Activated CD8-positive, alpha-beta T cell treated with anti-CD3 and anti-CD28 coated beads for 36 hours (primary cell): ENCODE results near the gene DENND4A. TPM values are rescaled to one million over a fixed set of nuclear protein-coding genes. Genes with fewer than 3 reads are reported as not detected.

Source experiments
- ATAC-seq: fragments of 200-7000 bp; cut with Tn5 transposase; one replicate; pipeline ENCODE4 v1.10.0; 2021; ENCODE audit warnings: mild to moderate bottlenecking, moderate library complexity
- CTCF ChIA-PET: fragments of 350-600 bp; sonication (Branson Sonifier 250); formaldehyde crosslinking; loops from one replicate; lab custom pipeline; 2021; ENCODE audit warnings: antibody characterized with exemption; lab: Charles Lee
- POLR2A ChIA-PET: fragments of 350-600 bp; sonication (Branson Sonifier 250); formaldehyde crosslinking; loops from one replicate; lab custom pipeline; 2021; ENCODE audit warnings: antibody characterized with exemption; lab: Charles Lee
- DNase-seq: peaks from one replicate; pipeline ENCODE4 v3.0.0-alpha.2; 2020
- H3K27ac Mint-ChIP-seq: one replicate; pipeline ENCODE4 v1.8.0; 2021; ENCODE audit warnings: mild to moderate bottlenecking, mixed read lengths
- H3K27me3 Mint-ChIP-seq: one replicate; pipeline ENCODE4 v1.8.0; 2021; ENCODE audit warnings: mixed read lengths
- H3K36me3 Mint-ChIP-seq: one replicate; pipeline ENCODE4 v1.8.0; 2021; ENCODE audit warnings: low read depth, mixed read lengths
- H3K4me1 Mint-ChIP-seq: one replicate; pipeline ENCODE4 v1.8.0; 2021; ENCODE audit warnings: low read depth, mixed read lengths
- H3K4me3 Mint-ChIP-seq: one replicate; pipeline ENCODE4 v1.8.0; 2021; ENCODE audit warnings: mild to moderate bottlenecking, moderate library complexity, mixed read lengths
- H3K9me3 Mint-ChIP-seq: one replicate; pipeline ENCODE4 v1.8.0; 2021; ENCODE audit warnings: mixed read lengths
- intact Hi-C: fragments of 100-400 bp; cut with micrococcal nuclease; formaldehyde crosslinking; loops from one replicate; pipeline ENCODE4 v1.10.0; 2022
- total RNA-seq, 2 experiments: library from RNA; stranded (reverse); gene quantifications; one replicate each; pipeline ENCODE4 v1.2.3, GENCODE V29; 2021
- TF ChIP-seq, protein P1 (sequence below): fragments of 200-600 bp; IDR thresholded peaks from one replicate; pipeline ENCODE4 v1.8.0; 2022; ENCODE audit warnings: antibody characterized with exemption, mild to moderate bottlenecking

DENND4A gene
- total RNA-seq, 2 experiments from 2014 or later, result 53.1 to 54.7 TPM

DNA sequence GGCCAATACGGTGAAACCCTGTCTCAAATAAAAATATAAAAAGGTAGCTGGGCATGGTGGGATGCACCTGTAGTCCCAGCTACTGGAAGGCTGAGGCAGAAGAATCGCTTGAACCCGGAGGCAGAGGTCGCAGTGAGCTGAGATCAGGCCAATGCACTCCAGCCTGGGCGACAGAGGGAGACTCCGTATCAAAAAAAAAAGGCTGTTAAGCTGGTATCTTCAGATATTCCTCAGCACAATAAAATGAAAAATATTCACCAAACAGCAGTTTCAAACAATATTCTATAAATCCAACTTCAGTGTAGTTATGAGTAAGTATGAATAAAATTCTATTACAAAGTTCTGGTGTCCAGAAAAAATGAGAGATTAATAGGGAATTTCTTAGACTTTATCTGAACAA lies 14.2 kb downstream of the DENND4A start:
- ATAC-seq (no peak), DNase-seq (no peak)
- Mint-ChIP-seq H3K4me1 (peaks cover 32% of the 10 kb centered on the region), H3K9me3 (no peaks in the 10 kb centered on the region), H3K27ac (peak overlapping the region; percentile 74), H3K36me3 (peaks cover 29% of the 10 kb centered on the region), H3K4me3 (no peak overlapping the region), H3K27me3 (no peaks in the 10 kb centered on the region)
- intact Hi-C loops, result no loop called here
- ChIA-PET POLR2A (interaction anchor here (0.8 to 4.6 kb wide), 4 partner anchors 10 to 58 kb away, joined by 3 to 30 read pairs (median 4); partner anchors contain the start of gene DENND4A), CTCF (interaction anchor here (1.0 to 1.6 kb wide), 4 partner anchors 11 to 55 kb away, joined by 3 to 5 read pairs (median 3); no protein-coding TSS in a partner anchor)
- TF ChIP-seq, protein P1, sequence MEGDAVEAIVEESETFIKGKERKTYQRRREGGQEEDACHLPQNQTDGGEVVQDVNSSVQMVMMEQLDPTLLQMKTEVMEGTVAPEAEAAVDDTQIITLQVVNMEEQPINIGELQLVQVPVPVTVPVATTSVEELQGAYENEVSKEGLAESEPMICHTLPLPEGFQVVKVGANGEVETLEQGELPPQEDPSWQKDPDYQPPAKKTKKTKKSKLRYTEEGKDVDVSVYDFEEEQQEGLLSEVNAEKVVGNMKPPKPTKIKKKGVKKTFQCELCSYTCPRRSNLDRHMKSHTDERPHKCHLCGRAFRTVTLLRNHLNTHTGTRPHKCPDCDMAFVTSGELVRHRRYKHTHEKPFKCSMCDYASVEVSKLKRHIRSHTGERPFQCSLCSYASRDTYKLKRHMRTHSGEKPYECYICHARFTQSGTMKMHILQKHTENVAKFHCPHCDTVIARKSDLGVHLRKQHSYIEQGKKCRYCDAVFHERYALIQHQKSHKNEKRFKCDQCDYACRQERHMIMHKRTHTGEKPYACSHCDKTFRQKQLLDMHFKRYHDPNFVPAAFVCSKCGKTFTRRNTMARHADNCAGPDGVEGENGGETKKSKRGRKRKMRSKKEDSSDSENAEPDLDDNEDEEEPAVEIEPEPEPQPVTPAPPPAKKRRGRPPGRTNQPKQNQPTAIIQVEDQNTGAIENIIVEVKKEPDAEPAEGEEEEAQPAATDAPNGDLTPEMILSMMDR, result no peak

DNA sequence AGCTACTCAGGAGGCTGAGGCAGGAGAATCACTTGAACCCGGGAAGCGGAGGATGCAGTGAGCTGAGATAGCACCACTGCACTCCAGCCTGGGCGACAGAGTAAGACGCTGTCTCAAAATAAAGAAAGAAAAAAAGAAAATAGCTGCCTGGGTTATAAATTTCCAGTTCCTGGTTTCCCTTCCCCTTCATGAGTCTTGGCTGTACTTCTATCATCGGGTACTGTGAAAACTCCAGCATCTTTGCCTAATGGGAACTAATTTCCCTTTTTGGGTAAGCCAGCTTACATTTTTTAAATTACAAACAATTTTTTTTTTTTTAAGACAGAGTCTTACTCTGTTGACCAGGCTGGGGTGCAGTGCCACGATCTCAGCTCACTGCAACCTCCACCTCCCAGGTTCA lies 15.0 kb downstream of the DENND4A start:
- ChIA-PET CTCF (interaction anchor here (1.0 kb wide), 2 partner anchors 9 to 52 kb away, joined by 3 to 4 read pairs; no protein-coding TSS in a partner anchor), POLR2A (interaction anchor here (0.7 to 4.6 kb wide), 5 partner anchors 15 to 61 kb away, joined by 3 to 30 read pairs (median 3); partner anchors contain the start of gene DENND4A)
- Mint-ChIP-seq H3K4me1 (peaks cover 35% of the 10 kb centered on the region), H3K4me3 (no peak overlapping the region), H3K36me3 (peaks cover 32% of the 10 kb centered on the region), H3K27ac (no peak overlapping the region), H3K9me3 (no peaks in the 10 kb centered on the region), H3K27me3 (no peaks in the 10 kb centered on the region)
- TF ChIP-seq, protein P1, result no peak
- intact Hi-C loops, result no loop called here
- ATAC-seq (no peak), DNase-seq (no peak)

- POLR2A ChIA-PET, result interaction anchor here (1.0 to 1.2 kb wide), 3 partner anchors 18 to 96 kb away, joined by 3 to 8 read pairs (median 5); partner anchors contain the start of genes DENND4A and RAB11A
These were observed 18.5 kb downstream of the DENND4A start for GRCh38 chr15:65773386-65774111.

DNA sequence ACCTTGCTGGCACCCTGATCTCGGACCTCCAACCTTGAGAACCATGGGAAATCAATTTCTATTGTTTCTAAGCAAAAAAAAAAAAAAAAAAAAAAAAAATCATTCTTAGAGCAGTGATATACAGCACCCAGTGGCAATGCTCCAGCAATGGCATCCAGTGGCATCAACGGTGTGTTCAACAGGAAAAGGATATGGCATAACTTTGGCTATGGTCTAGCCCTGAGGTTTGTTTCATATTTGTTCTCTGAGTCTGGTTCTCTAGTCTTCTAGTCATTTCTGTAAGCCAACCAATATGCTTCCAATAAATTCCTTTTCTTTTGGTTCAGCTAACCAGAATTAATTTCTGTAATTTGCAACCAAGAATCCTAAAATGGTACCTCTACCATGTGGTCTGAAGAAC lies 19.2 kb downstream of the DENND4A start:
- Mint-ChIP-seq H3K36me3 (peaks cover 36% of the 10 kb centered on the region), H3K9me3 (no peaks in the 10 kb centered on the region), H3K4me3 (no peak overlapping the region), H3K27me3 (no peaks in the 10 kb centered on the region), H3K4me1 (peaks cover 55% of the 10 kb centered on the region), H3K27ac (peak overlapping the region; percentile 78)
- DNase-seq (no peak), ATAC-seq (peak; percentile 34)
- intact Hi-C loops, result no loop called here
- TF ChIP-seq, protein P1, result no peak
- ChIA-PET CTCF (no interaction called here), POLR2A (interaction anchor here (0.6 to 1.2 kb wide), 4 partner anchors 19 to 682 kb away, joined by 3 to 8 read pairs (median 4); partner anchors contain the start of genes DENND4A and RAB11A)

More at GRCh38 chr15:65773386-65774111, 18.5 kb downstream of the DENND4A start:
- DNase-seq, result peak; percentile 60
- TF ChIP-seq, protein P1, result no peak
- H3K4me3 Mint-ChIP-seq, result peak overlapping the region; percentile 16
- peak; percentile 67 for ATAC-seq
- H3K27ac Mint-ChIP-seq, result peak overlapping the region; percentile 78
- H3K4me1 Mint-ChIP-seq, result peaks cover 56% of the 10 kb centered on the region
- peaks cover 34% of the 10 kb centered on the region for H3K36me3 Mint-ChIP-seq
- no peaks in the 10 kb centered on the region for H3K9me3 Mint-ChIP-seq
- intact Hi-C loops, result no loop called here
- CTCF ChIA-PET, result interaction anchor here (1.7 kb wide), 1 partner anchor 83 kb away, joined by 5 read pairs; no protein-coding TSS in a partner anchor
- H3K27me3 Mint-ChIP-seq, result no peaks in the 10 kb centered on the region
